HG03159 (cell line): ENCODE measurements around the gene ABLIM3.

Source experiments
- ATAC-seq: cut with Tn5 transposase; IDR thresholded peaks from one replicate; pipeline ENCODE4 v1.9.1; 2021; ENCODE audit warnings: mild to moderate bottlenecking, moderate library complexity; ENCODE audit not compliant: unreplicated experiment

ABLIM3 gene

GRCh38 chr5:149278451-149279210 is 137.3 kb downstream of the ABLIM3 start:
- ATAC-seq, result no peak

DNA sequence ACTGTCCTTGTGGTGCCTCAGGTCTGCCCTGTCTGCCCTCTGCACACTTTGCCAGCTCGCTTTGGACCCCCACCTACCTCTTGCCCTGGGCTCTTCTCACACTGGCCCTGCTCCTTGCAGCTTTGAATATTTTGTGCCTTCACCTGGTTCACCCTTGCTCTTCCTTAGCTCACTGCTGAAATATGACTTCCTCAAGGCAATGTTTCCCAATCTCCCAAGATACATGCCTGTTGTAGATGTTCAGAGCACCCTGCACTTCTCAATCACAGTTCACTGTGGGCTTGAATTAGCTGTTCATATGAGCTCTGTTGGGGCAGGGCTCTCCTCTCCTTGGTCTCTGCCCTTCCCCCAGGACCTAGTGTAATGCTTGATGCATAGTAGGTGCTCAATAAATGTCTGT is 138.4 kb downstream of the ABLIM3 start:
- ATAC-seq, result no peak

- no peak for ATAC-seq
Measured at GRCh38 chr5:149280124-149280523, 138.8 kb downstream of the ABLIM3 start.

GRCh38 chr5:149280802-149281201 is 139.5 kb downstream of the ABLIM3 start:
- ATAC-seq, result no peak

DNA sequence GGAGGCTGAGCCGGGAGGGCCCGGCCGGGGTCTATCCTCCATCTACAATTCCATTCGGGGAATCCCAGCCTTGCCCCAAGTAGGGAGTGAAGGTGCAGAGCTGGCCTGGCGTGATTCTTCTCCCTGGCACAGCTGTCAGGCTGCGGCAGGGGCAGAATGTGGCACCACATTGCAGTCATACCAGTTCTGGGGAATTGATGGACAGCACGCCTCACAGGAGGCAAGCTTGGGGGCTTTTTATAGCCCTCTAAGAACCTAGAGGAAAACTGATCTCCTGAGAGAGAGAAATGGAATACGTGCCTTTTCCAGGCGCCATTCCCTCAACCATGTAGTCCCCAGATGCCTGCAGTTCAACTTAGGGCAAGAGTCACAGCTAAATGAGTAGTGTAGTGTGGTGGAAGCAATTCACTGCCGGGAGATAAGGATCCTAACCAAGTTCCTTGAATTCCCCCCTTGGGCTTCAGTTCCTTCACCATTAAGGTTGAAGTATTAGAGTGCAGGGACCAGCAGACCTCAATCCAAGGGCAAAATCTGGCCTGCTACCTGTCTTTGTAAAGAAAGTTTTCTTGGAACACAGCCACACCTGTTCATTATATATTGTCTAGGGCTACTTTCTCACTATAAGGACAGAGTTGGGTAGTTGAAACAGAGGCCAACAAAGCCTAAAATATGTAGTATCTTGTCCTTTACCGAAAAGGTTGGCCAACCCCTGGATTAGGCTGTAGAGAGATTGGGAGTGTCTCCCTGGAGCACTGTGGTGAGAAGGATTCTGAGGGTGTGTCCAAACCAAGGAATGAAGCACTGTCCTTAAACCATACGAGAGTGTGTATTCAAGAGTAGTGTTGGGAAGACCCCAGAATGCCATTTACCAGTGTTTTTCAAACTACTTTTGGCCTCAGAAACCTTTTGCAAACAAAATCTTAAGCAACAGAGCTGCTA is 141.0 kb downstream of the ABLIM3 start:
- ATAC-seq, result no peak

- no peak for ATAC-seq
Measured at GRCh38 chr5:149282966-149283332, 141.7 kb downstream of the ABLIM3 start.

DNA sequence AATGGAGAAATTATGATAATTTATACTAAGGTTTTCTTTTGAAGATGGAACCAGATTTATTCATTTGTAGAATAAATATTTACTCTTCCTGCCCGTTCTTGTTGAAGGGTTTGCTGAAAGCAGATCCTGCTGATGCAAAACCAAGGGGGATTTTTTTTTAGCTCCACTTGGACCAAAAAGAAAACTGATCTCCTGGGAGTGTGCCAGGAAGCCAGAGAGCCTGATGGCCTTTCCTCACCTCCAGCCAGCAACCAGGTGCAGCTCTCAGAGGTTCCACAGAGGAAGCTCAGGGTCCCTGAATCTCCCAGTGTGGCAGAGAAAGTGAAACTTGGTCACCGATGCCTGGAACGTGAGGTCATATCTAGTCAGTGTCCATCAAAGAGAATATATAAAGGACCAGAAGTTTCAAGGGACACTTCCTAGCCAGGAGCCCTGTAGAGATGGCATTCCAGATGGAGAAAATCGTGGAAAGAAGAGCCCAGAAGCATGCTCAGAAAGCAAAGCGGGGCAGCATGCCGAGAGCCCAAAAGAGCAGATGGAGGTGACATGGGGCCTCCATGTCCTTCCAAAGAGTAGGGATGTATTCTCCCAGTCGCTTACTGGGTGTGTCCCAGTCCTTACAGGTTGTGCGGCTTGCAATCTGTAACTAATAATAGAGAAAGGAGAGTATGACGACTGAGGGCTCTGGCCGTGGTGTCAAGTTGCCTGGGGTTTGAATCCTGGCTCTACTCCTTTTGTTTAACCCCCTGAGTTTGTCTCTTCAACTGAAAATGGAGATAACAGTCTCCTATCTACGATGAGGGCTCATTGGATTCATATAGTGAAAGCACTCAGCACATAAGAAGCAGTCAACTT is 142.6 kb downstream of the ABLIM3 start:
- no peak for ATAC-seq

DNA sequence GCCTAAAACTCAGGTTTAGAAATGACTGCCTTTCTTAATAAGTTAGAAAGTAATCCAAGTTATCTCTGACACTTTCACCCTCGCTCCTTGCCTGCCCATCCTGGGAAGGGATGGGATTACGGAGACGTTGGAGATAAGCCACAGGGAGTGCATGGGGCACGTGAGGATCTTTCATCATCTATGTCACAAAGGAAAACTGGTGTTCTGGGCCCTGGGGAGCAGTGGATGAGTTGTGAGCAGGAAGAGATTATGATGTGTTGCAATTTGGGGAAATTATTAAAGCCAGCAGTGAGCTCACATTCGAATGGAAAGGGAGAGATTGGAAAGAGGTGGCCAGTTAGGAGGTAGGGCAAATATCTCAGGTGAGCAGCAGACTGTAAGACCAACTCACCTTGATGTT is 143.2 kb downstream of the ABLIM3 start:
- ATAC-seq, result no peak

DNA sequence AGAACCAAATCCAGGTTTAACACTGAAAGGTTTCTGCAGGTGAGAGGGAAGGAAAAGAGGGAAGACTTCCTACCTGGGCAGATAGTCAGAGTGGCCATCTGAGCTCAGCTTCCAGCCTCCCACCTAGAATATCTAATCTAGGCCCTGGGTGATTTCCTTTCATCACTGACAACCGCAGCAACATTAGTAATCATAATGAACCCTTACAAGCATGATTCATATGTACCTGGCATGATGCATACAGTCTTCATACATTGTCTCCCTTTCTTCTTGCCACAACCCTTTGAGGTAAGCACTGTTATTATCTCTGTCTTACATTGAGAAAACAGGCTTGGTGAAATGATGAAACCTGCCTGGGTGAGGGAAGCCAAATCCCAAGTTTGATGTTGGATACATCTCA is 143.9 kb downstream of the ABLIM3 start:
- ATAC-seq, result no peak

GRCh38 chr5:149288436-149288835 is 147.1 kb downstream of the ABLIM3 start:
- no peak for ATAC-seq

GRCh38 chr5:149289301-149289700 is 148.0 kb downstream of the ABLIM3 start:
- ATAC-seq, result no peak

- no peak for ATAC-seq
Measured at GRCh38 chr5:149294872-149295829, 153.9 kb downstream of the ABLIM3 start.

DNA sequence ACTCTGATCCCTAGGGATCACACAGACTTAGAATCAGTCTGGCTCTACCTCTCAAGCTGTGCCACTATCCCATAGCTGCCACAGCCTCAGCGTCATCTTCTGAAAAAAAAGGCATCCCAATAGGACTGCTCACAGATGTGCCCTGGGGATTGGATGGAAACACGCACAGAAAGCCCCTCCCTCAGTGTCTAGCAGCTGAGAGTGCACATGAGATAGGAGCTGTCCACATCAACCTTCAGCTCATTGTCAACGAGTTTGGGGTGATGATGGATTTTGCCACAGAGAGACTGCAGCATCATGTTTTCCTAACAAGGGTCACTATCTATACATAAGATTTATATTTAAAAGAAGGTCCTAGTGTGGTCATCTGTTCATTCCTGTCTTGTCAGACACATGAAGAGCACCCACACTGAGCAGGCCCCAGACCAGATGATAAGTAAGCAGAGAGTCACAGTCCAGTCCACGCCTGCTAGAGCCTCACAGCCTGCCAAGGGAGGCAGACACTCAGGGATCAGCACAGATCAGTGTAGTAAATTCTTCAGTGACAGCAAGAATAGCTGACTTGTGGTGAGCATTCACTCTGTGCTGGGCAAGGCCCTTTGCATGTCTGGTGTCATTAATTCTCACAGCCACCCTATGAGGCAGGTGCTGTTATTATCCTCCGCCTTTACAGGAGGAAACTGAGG is 156.2 kb downstream of the ABLIM3 start:
- ATAC-seq, result no peak

- no peak for ATAC-seq
Measured at GRCh38 chr5:149298163-149298562, 156.9 kb downstream of the ABLIM3 start.

DNA sequence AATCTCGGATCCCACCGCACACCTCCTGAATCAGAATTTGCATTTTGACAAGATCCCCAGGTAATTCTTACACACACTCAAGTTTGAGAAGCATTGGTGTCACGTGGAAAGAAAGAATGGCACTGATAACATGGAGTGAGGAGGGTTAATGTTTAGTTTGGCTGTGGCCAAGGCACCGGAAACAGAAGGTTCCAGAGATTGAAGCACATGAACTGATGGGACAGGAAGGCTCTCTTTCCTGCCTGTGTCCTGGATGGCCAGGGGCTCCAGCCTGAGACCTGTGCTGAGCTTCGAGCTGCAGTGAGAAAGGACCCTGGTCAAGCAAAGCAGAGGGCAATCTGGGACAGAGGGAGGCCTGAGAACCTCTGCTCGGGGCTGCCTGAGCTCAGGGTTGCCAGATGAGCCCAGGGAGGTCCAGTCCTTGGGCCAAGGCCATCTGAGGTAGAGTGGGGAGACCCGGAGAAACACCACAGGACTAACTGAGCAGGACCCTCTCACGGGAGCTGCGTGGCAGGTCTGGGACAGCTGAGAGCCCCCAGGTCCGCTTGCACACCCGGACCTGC is 157.6 kb downstream of the ABLIM3 start:
- no peak for ATAC-seq

DNA sequence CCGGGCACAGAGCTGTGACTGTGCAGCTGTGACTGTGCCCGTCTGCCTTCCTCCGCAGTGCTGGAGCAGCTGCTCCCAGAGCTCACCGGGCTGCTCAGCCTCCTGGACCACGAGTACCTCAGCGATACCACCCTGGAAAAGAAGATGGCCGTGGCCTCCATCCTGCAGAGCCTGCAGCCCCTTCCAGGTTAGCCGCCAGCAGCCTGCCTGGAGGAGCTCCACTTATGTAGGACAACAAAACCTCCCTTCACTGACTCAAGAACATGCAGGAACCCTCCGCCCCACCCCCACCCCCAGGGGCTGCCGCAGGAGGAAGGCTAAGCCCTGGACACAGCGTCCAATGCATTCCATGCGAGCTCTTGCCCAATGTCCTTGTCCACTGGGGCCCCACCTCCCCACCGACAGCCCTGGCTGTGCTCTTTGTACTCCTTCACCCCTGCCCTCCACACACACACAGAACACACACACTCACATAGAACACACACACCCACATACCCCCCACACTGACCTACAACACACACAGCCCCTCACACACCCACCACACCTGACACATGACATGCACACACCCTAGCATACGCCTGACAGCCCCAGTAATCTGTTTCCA is 158.3 kb downstream of the ABLIM3 start:
- ATAC-seq, result no peak

- ATAC-seq, result no peak
Measured at GRCh38 chr5:149300441-149300840, 159.1 kb downstream of the ABLIM3 start.

DNA sequence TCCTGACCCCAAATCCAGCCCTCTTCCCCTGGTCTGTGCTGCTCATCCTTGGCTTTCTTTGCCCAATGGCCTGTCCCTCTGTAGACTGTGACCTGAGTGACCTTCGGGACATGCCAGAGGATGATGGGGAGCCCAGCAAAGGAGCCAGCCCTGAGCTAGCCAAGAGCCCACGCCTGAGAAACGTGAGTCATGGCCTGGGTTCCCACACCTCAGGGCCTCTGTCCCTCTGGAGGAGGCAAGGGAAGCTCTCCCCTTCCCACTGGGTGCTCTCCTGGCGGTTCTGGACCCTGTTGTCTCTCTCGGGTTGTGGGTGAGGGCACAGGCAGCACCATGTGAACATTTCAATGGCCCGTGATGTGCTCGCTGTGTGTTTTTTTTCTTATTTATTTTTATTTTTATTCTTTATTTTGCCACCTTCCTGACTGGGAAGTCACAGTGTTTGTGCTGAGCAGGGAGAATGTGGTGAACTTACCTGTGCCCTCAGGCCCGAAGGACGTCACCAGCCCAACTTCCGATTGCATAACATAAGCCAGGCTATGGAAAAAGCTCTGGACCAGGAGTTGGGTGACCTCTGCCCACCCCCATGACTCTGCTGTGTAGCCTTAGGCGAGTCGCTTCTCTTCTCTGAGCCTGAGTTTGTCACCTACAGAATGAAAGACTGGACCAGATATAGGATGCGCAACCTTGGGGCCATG is 159.9 kb downstream of the ABLIM3 start:
- ATAC-seq, result no peak
